Type B pancreatic cell (in vitro differentiated cells): ENCODE measurements around the gene AMN. TPM values are rescaled to one million over a fixed set of nuclear protein-coding genes. Genes with fewer than 3 reads are reported as not detected.

ENCODE experiments used
- DNase-seq: peaks from one replicate; pipeline ENCODE4 v3.0.0; 2021; ENCODE audit warnings: mixed read lengths; ENCODE audit not compliant: unreplicated experiment; ENCODE audit errors: extremely low spot score
- H3K27ac Mint-ChIP-seq: 2 replicates; pipeline ENCODE4 v1.8.0; 2021; ENCODE audit warnings: mild to moderate bottlenecking, mixed read lengths
- H3K27me3 Mint-ChIP-seq: 2 replicates; pipeline ENCODE4 v1.8.0; 2021; ENCODE audit warnings: mixed read lengths
- H3K36me3 Mint-ChIP-seq: 2 replicates; pipeline ENCODE4 v1.8.0; 2021; ENCODE audit warnings: mixed read lengths
- H3K4me1 Mint-ChIP-seq: one replicate; pipeline ENCODE4 v1.8.0; 2021; ENCODE audit warnings: mixed read lengths; ENCODE audit not compliant: unreplicated experiment
- H3K4me3 Mint-ChIP-seq: 2 replicates; pipeline ENCODE4 v1.8.0; 2021; ENCODE audit warnings: mild to moderate bottlenecking, mixed read lengths
- H3K9me3 Mint-ChIP-seq: 2 replicates; pipeline ENCODE4 v1.8.0; 2021; ENCODE audit warnings: mixed read lengths
- CTCF ChIP-seq: fragments of 200-600 bp; sonication (generic); conservative IDR thresholded peaks from 2 replicates; pipeline ENCODE4 v1.5.0; 2021; ENCODE audit warnings: antibody characterized with exemption, mild to moderate bottlenecking
- total RNA-seq: library from RNA; stranded (reverse); gene quantifications from 2 replicates; pipeline ENCODE4 v1.2.1, GENCODE V29; 2021; ENCODE audit warnings: low replicate concordance

AMN gene
- total RNA-seq, 1 donor from 2014 or later: 18.3 TPM

DNA sequence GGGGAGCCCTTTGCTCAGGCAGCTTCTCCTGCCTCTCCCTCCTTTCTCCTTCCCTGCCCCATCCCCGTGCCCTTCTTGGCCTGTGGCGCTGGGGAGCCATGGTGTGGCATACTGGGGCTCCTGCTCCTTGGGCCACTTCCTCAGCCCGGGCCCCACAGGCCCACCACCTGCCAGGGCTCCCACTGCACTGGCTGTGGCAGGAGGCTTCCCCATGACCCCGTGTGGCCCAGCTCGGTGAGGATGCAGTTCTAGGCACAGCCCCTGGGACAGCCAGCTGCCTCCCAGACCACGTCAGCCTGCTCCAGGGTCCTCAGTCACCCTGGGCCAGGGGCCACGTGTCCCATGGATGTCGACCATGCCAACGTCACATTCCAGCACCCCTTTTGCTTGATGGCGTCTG lies 13.0 kb upstream of the AMN start:
- Mint-ChIP-seq H3K36me3 (peaks cover 14% of the 10 kb centered on the region), H3K27ac (no peak overlapping the region), H3K4me1 (no peaks in the 10 kb centered on the region), H3K9me3 (no peaks in the 10 kb centered on the region), H3K4me3 (no peak overlapping the region), H3K27me3 (no peaks in the 10 kb centered on the region)
- DNase-seq: no peak
- no peak for TF ChIP-seq CTCF

GRCh38 chr14:102909911-102910310 lies 12.6 kb upstream of the AMN start:
- Mint-ChIP-seq H3K4me3 (no peak overlapping the region), H3K27ac (no peak overlapping the region), H3K36me3 (peaks cover 14% of the 10 kb centered on the region), H3K27me3 (no peaks in the 10 kb centered on the region), H3K4me1 (no peaks in the 10 kb centered on the region), H3K9me3 (no peaks in the 10 kb centered on the region)
- no peak for DNase-seq
- TF ChIP-seq CTCF: no peak

- no peaks in the 10 kb centered on the region for H3K4me1 Mint-ChIP-seq
- TF ChIP-seq CTCF: no peak
- H3K36me3 Mint-ChIP-seq: peaks cover 9% of the 10 kb centered on the region
- no peak overlapping the region for H3K4me3 Mint-ChIP-seq
- no peaks in the 10 kb centered on the region for H3K9me3 Mint-ChIP-seq
- no peaks in the 10 kb centered on the region for H3K27me3 Mint-ChIP-seq
- no peak overlapping the region for H3K27ac Mint-ChIP-seq
- DNase-seq: no peak
Observed at GRCh38 chr14:102910442-102910841, 12.0 kb upstream of the AMN start.

GRCh38 chr14:102911541-102911951 lies 10.9 kb upstream of the AMN start:
- H3K4me3 Mint-ChIP-seq: no peak overlapping the region
- no peaks in the 10 kb centered on the region for H3K4me1 Mint-ChIP-seq
- H3K27me3 Mint-ChIP-seq: no peaks in the 10 kb centered on the region
- no peaks in the 10 kb centered on the region for H3K9me3 Mint-ChIP-seq
- peaks cover 2% of the 10 kb centered on the region for H3K36me3 Mint-ChIP-seq
- no peak for DNase-seq
- H3K27ac Mint-ChIP-seq: no peak overlapping the region
- no peak for TF ChIP-seq CTCF

DNA sequence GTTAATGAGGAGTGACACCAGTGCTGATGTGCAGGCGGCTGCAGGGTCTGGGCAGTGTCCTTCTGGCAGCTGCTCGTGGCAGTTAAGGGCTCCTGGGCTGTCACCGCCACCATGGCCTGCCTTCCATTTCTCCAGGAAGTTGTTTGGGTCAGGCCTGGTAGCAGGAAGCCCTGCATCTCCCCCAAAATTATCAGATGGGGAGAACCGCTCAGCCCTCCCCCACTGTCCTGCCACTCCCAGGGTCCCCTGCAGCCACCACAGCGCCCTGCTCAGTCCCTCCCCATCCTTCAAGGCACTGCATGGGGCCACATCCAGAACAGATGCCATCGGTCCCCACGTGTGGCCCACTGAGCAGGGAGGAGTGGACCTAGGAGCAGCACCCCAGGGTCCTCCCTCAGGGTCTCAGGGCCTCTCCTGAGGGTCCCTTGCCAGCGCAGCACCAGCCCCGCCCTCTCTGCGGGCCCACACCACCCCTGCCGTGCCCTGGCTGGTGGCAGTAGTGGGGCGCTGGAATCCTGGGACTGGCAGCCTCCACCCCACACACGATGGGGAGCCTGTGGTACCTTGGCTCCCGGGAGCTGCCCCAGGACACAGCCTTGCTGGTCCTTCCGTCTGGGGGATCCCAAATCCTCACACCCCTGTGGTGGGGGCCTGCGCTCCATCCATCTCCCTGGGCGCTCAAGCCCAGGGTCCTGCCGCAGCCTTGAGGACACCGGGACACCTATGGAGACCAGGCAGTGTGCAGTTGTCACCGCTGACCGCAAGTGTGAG lies 10.3 kb upstream of the AMN start:
- H3K9me3 Mint-ChIP-seq: no peaks in the 10 kb centered on the region
- TF ChIP-seq CTCF: no peak
- H3K27me3 Mint-ChIP-seq: no peaks in the 10 kb centered on the region
- no peaks in the 10 kb centered on the region for H3K4me1 Mint-ChIP-seq
- no peaks in the 10 kb centered on the region for H3K36me3 Mint-ChIP-seq
- no peak overlapping the region for H3K27ac Mint-ChIP-seq
- no peak overlapping the region for H3K4me3 Mint-ChIP-seq
- no peak for DNase-seq
